HepG2 (cell line): Measurements from ENCODE around the gene GGT7. TPM values are rescaled to one million over a fixed set of nuclear protein-coding genes. Genes with fewer than 3 reads are reported as not detected.

Experiments
- CBFB ChIP-seq: sonication (generic); formaldehyde crosslinking; IDR thresholded peaks from 2 replicates; pipeline ENCODE4 v1.4.0; 2020; ENCODE audit warnings: missing genetic modification reagents
- CREB1 ChIP-seq, 2 experiments: fragments of 450-650 bp in 1 of 2; IDR thresholded peaks; 2 replicates each; pipeline ENCODE4 v1.6.1; 2016 to 2017; ENCODE audit warnings: control low read depth in 1 of 2, mild to moderate bottlenecking in 1 of 2, missing compliant biosample characterization in 1 of 2, missing genetic modification characterization in 1 of 2
- FOSL2 ChIP-seq: sonication (generic); formaldehyde crosslinking; IDR thresholded peaks from 2 replicates; pipeline ENCODE4 v1.4.0; 2020; ENCODE audit warnings: missing genetic modification reagents
- HDAC6 ChIP-seq: fragments of 200-600 bp; sonication (generic); IDR thresholded peaks from 2 replicates; pipeline ENCODE4 v1.7.0; 2017; ENCODE audit warnings: mild to moderate bottlenecking, antibody characterized with exemption, low read length, low read depth
- HHEX ChIP-seq: IDR thresholded peaks from 2 replicates; pipeline ENCODE4 v1.6.1; 2016; ENCODE audit warnings: control low read depth
- KDM5A ChIP-seq: fragments of 200-600 bp; sonication (generic); IDR thresholded peaks from 2 replicates; pipeline ENCODE4 v1.7.0; 2018; ENCODE audit warnings: antibody characterized with exemption, mild to moderate bottlenecking, low read length, borderline replicate concordance
- KLF15 ChIP-seq: sonication (generic); formaldehyde crosslinking; IDR thresholded peaks from 2 replicates; pipeline ENCODE4 v1.8.1; 2023; ENCODE audit warnings: borderline replicate concordance, mild to moderate bottlenecking, inconsistent platforms, missing genetic modification reagents, mixed read lengths
- KLF9 ChIP-seq: IDR thresholded peaks from 2 replicates; pipeline ENCODE4 v1.6.1; 2016; ENCODE audit warnings: low read depth
- PRMT3 ChIP-seq: sonication (generic); formaldehyde crosslinking; IDR thresholded peaks from 2 replicates; pipeline ENCODE4 v1.8.1; 2022; ENCODE audit warnings: low read depth, mild to moderate bottlenecking, moderate library complexity, missing genetic modification reagents, borderline replicate concordance
- RAD21 ChIP-seq: fragments of 450-650 bp; formaldehyde crosslinking; IDR thresholded peaks from 2 replicates; pipeline ENCODE4 v1.5.0; 2020; ENCODE audit warnings: mild to moderate bottlenecking
- SMARCE1 ChIP-seq: fragments of 450-650 bp; IDR thresholded peaks from 2 replicates; pipeline ENCODE4 v1.6.1; 2017; ENCODE audit warnings: borderline replicate concordance
- SOX5 ChIP-seq: IDR thresholded peaks from 2 replicates; pipeline ENCODE4 v1.6.1; 2016; ENCODE audit warnings: borderline replicate concordance
- SRSF4 ChIP-seq: fragments of 200-400 bp; formaldehyde crosslinking; IDR thresholded peaks from one replicate; pipeline ENCODE4 v1.6.1; 2018; ENCODE audit warnings: mild to moderate bottlenecking, low read depth, low read length, moderate library complexity; ENCODE audit not compliant: poor library complexity, severe bottlenecking
- SSRP1 ChIP-seq: IDR thresholded peaks from 2 replicates; pipeline ENCODE4 v1.6.1; 2016; ENCODE audit warnings: control low read depth
- TBX2 ChIP-seq: sonication (generic); formaldehyde crosslinking; IDR thresholded peaks from 2 replicates; pipeline ENCODE4 v1.5.0; 2020; ENCODE audit warnings: missing genetic modification reagents, mild to moderate bottlenecking, borderline replicate concordance
- TEAD3 ChIP-seq: optimal IDR thresholded peaks from 2 replicates; pipeline ENCODE3; 2016; ENCODE audit warnings: borderline replicate concordance
- YEATS4 ChIP-seq: sonication (generic); formaldehyde crosslinking; IDR thresholded peaks from 2 replicates; pipeline ENCODE4 v1.4.0; 2020; ENCODE audit warnings: missing genetic modification reagents, borderline replicate concordance
- ZNF225 ChIP-seq: sonication (generic); formaldehyde crosslinking; IDR thresholded peaks from 2 replicates; pipeline ENCODE4 v1.4.0; 2020; ENCODE audit warnings: mild to moderate bottlenecking, missing genetic modification reagents
- ZNF260 ChIP-seq: sonication (generic); formaldehyde crosslinking; IDR thresholded peaks from 2 replicates; pipeline ENCODE4 v1.4.0; 2020; ENCODE audit warnings: missing genetic modification reagents, low read depth, mild to moderate bottlenecking, borderline replicate concordance
- ZNF264 ChIP-seq: sonication (generic); formaldehyde crosslinking; IDR thresholded peaks from 2 replicates; pipeline ENCODE4 v1.4.0; 2020; ENCODE audit warnings: missing genetic modification reagents
- ZNF335 ChIP-seq: sonication (generic); formaldehyde crosslinking; IDR thresholded peaks from 2 replicates; pipeline ENCODE4 v1.4.0; 2020; ENCODE audit warnings: missing genetic modification reagents
- ZNF629 ChIP-seq: sonication (generic); formaldehyde crosslinking; conservative IDR thresholded peaks from 2 replicates; pipeline ENCODE4 v1.5.0; 2020; ENCODE audit warnings: missing genetic modification reagents
- ZNF839 ChIP-seq: sonication (generic); formaldehyde crosslinking; IDR thresholded peaks from 2 replicates; pipeline ENCODE4 v1.4.0; 2020; ENCODE audit warnings: missing genetic modification reagents, mild to moderate bottlenecking, borderline replicate concordance
- polyA plus RNA-seq, 8 experiments: library from polyadenylated mRNA; depleted of rRNA in 3 of 8; stranded (reverse) in 7 of 8; unstranded in 1 of 8; fragments of >200 nt; fragmentation: Illumina TruSeq in 4 of 8; extraction: Trizol in 4 of 8; gene quantifications; 2 replicates each; pipeline versions ENCODE4 v1.2.1 to v1.2.3, GENCODE V29; 2011 to 2016; ENCODE audit warnings: low read depth in 4 of 8, missing spikeins in 1 of 8, mixed read lengths in 1 of 8; ENCODE audit not compliant: insufficient read depth in 1 of 8
- total RNA-seq, 5 experiments: library from RNA; depleted of rRNA; stranded (reverse); fragments of >200 nt; fragmentation: Illumina TruSeq; extraction: Trizol; gene quantifications; 2 replicates each; pipeline ENCODE4 v1.2.3, GENCODE V29; 2016; ENCODE audit warnings: low read depth in 1 of 5
- TF ChIP-seq, protein P1 (sequence below): IDR thresholded peaks from 2 replicates; pipeline ENCODE4 v1.6.1; 2016; ENCODE audit warnings: low read depth, missing genetic modification reagents, missing compliant biosample characterization

GGT7 gene
- total and polyA plus RNA-seq, 2 of the 13 experiments (the other 11 are each of a cell fraction or from before 2014, with no cell fraction given): 6.6 to 23.0 TPM

DNA sequence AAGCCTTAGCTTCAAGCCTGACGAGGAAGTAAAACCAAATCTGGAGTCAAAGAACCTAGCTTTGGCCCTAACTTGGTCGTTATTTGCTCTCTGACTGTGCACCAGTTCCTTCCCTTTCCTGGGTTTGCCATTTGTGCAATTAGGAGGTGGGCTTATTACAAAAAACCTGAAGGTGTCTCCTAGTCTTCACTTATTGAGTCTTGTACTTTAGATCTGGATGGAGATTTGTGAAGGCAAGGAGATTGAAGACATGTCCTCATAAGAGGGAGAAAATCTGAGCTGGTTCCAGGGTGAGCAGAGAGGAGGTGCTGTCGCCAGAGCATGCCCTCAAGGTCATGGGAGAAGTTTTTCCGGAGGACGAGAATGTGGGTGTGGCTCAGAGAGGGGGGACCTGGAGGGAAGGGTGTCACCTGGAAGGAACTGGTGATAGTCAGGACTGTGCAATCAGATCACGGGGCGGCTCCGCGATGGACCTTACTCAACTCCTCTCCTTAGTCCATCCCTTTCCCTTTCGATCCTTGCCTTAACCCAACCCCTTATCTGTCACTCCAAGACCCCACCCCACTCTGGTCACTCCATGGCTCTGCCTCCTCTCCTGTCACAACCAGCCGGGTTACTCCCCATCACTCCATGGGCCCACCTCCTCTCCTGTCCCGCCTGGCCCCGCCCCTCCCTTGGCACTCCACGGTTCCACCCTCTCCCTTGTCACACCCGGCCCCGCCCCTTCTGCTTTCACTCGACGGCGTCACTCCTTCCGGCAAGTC, 3.2 kb upstream of the GGT7 start (continued):
- TF ChIP-seq TEAD3 (peak; percentile 74), KLF9 (CRISPR knock-in tag) (peak; percentile 98), FOSL2 (CRISPR knock-in tag) (peak; percentile 11; the same call in 1 of the 2 replicates), ZNF335 (peak; percentile 75; the same call in 1 of the 2 replicates), SMARCE1 (no peak), YEATS4 (CRISPR knock-in tag) (no peak; the same call in 1 of the 2 replicates), SSRP1 (CRISPR knock-in tag) (0 out of 2 replicates have a peak, but pooled peaks have one; percentile 32), TBX2 (peak; percentile 66; the same call in 1 of the 2 replicates), ZNF839 (CRISPR knock-in tag) (no peak), SRSF4 (no peak), RAD21 (0 out of 2 replicates have a peak, but pooled peaks have one; percentile 21), HHEX (no peak), KLF15 (CRISPR knock-in tag) (peak; percentile 85; the same call in 1 of the 2 replicates), HDAC6 (no peak), PRMT3 (CRISPR knock-in tag) (peak; percentile 31; the same call in 1 of the 2 replicates), ZNF629 (CRISPR knock-in tag) (no peak), ZNF260 (no peak), CBFB (CRISPR knock-in tag) (peak; percentile 49; the same call in 1 of the 2 replicates), ZNF225 (no peak), ZNF264 (CRISPR knock-in tag) (no peak; the same call in 1 of the 2 replicates), KDM5A (0 out of 2 replicates have a peak, but pooled peaks have one; percentile 2), CREB1 (IDR thresholded peaks at IDR 0.05) (peak; percentile 87), CREB1 (CRISPR knock-in tag; IDR thresholded peaks at IDR 0.05) (peak; percentile 80), SOX5 (CRISPR knock-in tag) (0 out of 2 replicates have a peak, but pooled peaks have one; percentile 4)
- TF ChIP-seq, protein P1, sequence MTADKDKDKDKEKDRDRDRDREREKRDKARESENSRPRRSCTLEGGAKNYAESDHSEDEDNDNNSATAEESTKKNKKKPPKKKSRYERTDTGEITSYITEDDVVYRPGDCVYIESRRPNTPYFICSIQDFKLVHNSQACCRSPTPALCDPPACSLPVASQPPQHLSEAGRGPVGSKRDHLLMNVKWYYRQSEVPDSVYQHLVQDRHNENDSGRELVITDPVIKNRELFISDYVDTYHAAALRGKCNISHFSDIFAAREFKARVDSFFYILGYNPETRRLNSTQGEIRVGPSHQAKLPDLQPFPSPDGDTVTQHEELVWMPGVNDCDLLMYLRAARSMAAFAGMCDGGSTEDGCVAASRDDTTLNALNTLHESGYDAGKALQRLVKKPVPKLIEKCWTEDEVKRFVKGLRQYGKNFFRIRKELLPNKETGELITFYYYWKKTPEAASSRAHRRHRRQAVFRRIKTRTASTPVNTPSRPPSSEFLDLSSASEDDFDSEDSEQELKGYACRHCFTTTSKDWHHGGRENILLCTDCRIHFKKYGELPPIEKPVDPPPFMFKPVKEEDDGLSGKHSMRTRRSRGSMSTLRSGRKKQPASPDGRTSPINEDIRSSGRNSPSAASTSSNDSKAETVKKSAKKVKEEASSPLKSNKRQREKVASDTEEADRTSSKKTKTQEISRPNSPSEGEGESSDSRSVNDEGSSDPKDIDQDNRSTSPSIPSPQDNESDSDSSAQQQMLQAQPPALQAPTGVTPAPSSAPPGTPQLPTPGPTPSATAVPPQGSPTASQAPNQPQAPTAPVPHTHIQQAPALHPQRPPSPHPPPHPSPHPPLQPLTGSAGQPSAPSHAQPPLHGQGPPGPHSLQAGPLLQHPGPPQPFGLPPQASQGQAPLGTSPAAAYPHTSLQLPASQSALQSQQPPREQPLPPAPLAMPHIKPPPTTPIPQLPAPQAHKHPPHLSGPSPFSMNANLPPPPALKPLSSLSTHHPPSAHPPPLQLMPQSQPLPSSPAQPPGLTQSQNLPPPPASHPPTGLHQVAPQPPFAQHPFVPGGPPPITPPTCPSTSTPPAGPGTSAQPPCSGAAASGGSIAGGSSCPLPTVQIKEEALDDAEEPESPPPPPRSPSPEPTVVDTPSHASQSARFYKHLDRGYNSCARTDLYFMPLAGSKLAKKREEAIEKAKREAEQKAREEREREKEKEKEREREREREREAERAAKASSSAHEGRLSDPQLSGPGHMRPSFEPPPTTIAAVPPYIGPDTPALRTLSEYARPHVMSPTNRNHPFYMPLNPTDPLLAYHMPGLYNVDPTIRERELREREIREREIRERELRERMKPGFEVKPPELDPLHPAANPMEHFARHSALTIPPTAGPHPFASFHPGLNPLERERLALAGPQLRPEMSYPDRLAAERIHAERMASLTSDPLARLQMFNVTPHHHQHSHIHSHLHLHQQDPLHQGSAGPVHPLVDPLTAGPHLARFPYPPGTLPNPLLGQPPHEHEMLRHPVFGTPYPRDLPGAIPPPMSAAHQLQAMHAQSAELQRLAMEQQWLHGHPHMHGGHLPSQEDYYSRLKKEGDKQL (CRISPR knock-in tag): no peak
